PC-3 (cell line): ENCODE measurements around the gene ASTN2. TPM values are rescaled to one million over a fixed set of nuclear protein-coding genes. Genes with fewer than 3 reads are reported as not detected.

Experiments used
- ATAC-seq: fragments of 200-7000 bp; cut with Tn5 transposase; 2 replicates; pipeline ENCODE4 v1.9.1; 2020; ENCODE audit warnings: mild to moderate bottlenecking, moderate library complexity
- BruUV-seq: library from RNA; stranded (reverse); fragments of 400-500 nt; replicated peaks from 2 replicates; lab custom pipeline; 2021; lab: Mats Ljungman, UMichigan
- CTCF ChIA-PET: fragments of 300-600 bp; sonication (Branson Sonifier 250); formaldehyde crosslinking; loops from one replicate; lab custom pipeline; 2022; ENCODE audit warnings: antibody characterized with exemption; lab: Charles Lee
- POLR2A ChIA-PET: fragments of 300-600 bp; sonication (Branson Sonifier 250); formaldehyde crosslinking; loops from one replicate; lab custom pipeline; 2022; ENCODE audit warnings: antibody characterized with exemption; ENCODE audit not compliant: unreplicated experiment; lab: Charles Lee
- DNase-seq: peaks from one replicate; pipeline ENCODE4 v3.0.0-alpha.2; 2015
- H2AFZ ChIP-seq: fragments of 300-600 bp; sonication (generic); 2 replicates; pipeline ENCODE4 v1.6.0; 2016; ENCODE audit warnings: antibody characterized with exemption, low read length
- H3F3A ChIP-seq: fragments of 300-600 bp; sonication (generic); one replicate; pipeline ENCODE4 v1.6.0; 2017; ENCODE audit warnings: antibody characterized with exemption, low read length, control low read depth, mild to moderate bottlenecking; ENCODE audit not compliant: unreplicated experiment
- H3K27ac ChIP-seq: fragments of 300-600 bp; sonication (generic); 2 replicates; pipeline ENCODE4 v1.5.1; 2016; ENCODE audit warnings: mild to moderate bottlenecking, low read length
- H3K27me3 ChIP-seq: fragments of 300-600 bp; sonication (generic); 2 replicates; pipeline ENCODE4 v1.6.1; 2016; ENCODE audit warnings: low read length, mixed read lengths
- H3K36me3 ChIP-seq: fragments of 300-600 bp; sonication (generic); 2 replicates; pipeline ENCODE4 v1.6.1; 2016; ENCODE audit warnings: low read depth, mixed run types, low read length, mixed read lengths
- H3K4me1 ChIP-seq: fragments of 300-600 bp; sonication (generic); 2 replicates; pipeline ENCODE4 v1.5.1; 2016; ENCODE audit warnings: low read length; ENCODE audit not compliant: insufficient read depth
- H3K4me2 ChIP-seq: fragments of 300-600 bp; sonication (generic); 2 replicates; pipeline ENCODE4 v1.6.0; 2016; ENCODE audit warnings: low read length
- H3K4me3 ChIP-seq: fragments of 300-600 bp; sonication (generic); 2 replicates; pipeline ENCODE4 v1.5.1; 2016; ENCODE audit warnings: mild to moderate bottlenecking, low read length, mixed read lengths
- H3K79me2 ChIP-seq: fragments of 300-600 bp; sonication (generic); 2 replicates; pipeline ENCODE4 v1.6.1; 2017; ENCODE audit warnings: low read length, mixed read lengths
- H3K9ac ChIP-seq: fragments of 300-600 bp; sonication (generic); 2 replicates; pipeline ENCODE4 v1.6.0; 2016; ENCODE audit warnings: mild to moderate bottlenecking, low read length
- H3K9me2 ChIP-seq: fragments of 300-600 bp; sonication (generic); replicated peaks from 2 replicates; pipeline ENCODE4 v1.6.1; 2016; ENCODE audit warnings: mixed run types, low read length, mixed read lengths
- H3K9me3 ChIP-seq: fragments of 300-600 bp; sonication (generic); 2 replicates; pipeline ENCODE4 v1.6.1; 2016; ENCODE audit warnings: low read length, mixed read lengths
- H4K20me1 ChIP-seq: fragments of 300-600 bp; sonication (generic); 2 replicates; pipeline ENCODE4 v1.6.1; 2016; ENCODE audit warnings: low read length, mixed read lengths
- EZH2 ChIP-seq: fragments of 300-600 bp; sonication (generic); IDR thresholded peaks from one replicate; pipeline ENCODE4 v1.6.1; 2017; ENCODE audit warnings: antibody characterized with exemption, mild to moderate bottlenecking, low read length; ENCODE audit not compliant: unreplicated experiment
- EZH2phosphoT487 ChIP-seq: fragments of 300-600 bp; sonication (generic); IDR thresholded peaks from 2 replicates; pipeline ENCODE4 v1.6.1; 2018; ENCODE audit warnings: mild to moderate bottlenecking, antibody characterized with exemption, low read length, borderline replicate concordance
- intact Hi-C: fragments of 100-400 bp; cut with micrococcal nuclease; formaldehyde crosslinking; loops from 2 replicates; pipeline ENCODE4 v1.9.0; 2023
- total RNA-seq: library from RNA; depleted of rRNA; stranded (reverse); fragments of >200 nt; gene quantifications from 2 replicates; pipeline ENCODE4 v1.2.3, GENCODE V29; 2014
- TF ChIP-seq, protein P1 (sequence below): fragments of 300-600 bp; sonication (generic); conservative IDR thresholded peaks from 2 replicates; pipeline ENCODE4 v1.5.1; 2017; ENCODE audit warnings: antibody characterized with exemption, low read depth, mild to moderate bottlenecking, low read length

ASTN2 gene
- total RNA-seq, 1 experiment from 2014 or later, result 3.5 TPM

GRCh38 chr9:117104716-117105495 is 310.0 kb downstream of the ASTN2 start:
- ChIA-PET POLR2A (no interaction called here), CTCF (no interaction called here)
- Histone ChIP-seq H3K27ac (no peak overlapping the region), H3K9me2 (no peaks in the 10 kb centered on the region), H3K4me2 (no peak overlapping the region), H4K20me1 (no peaks in the 10 kb centered on the region), H3F3A (no peaks in the 10 kb centered on the region), H3K4me1 (no peaks in the 10 kb centered on the region), H3K9ac (no peak overlapping the region), H3K9me3 (no peaks in the 10 kb centered on the region), H3K4me3 (no peak overlapping the region), H2AFZ (no peak overlapping the region), H3K36me3 (no peaks in the 10 kb centered on the region), H3K79me2 (no peaks in the 10 kb centered on the region), H3K27me3 (no peaks in the 10 kb centered on the region)
- TF ChIP-seq, protein P1, sequence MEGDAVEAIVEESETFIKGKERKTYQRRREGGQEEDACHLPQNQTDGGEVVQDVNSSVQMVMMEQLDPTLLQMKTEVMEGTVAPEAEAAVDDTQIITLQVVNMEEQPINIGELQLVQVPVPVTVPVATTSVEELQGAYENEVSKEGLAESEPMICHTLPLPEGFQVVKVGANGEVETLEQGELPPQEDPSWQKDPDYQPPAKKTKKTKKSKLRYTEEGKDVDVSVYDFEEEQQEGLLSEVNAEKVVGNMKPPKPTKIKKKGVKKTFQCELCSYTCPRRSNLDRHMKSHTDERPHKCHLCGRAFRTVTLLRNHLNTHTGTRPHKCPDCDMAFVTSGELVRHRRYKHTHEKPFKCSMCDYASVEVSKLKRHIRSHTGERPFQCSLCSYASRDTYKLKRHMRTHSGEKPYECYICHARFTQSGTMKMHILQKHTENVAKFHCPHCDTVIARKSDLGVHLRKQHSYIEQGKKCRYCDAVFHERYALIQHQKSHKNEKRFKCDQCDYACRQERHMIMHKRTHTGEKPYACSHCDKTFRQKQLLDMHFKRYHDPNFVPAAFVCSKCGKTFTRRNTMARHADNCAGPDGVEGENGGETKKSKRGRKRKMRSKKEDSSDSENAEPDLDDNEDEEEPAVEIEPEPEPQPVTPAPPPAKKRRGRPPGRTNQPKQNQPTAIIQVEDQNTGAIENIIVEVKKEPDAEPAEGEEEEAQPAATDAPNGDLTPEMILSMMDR, result no peak
- TF ChIP-seq EZH2phosphoT487 (no peak), EZH2 (no peak)
- intact Hi-C loops, result no loop called here
- ATAC-seq, result no peak
- no peak for DNase-seq
- BruUV-seq, result no TSS peak

GRCh38 chr9:117104206-117104605 is 310.7 kb downstream of the ASTN2 start:
- no peaks in the 10 kb centered on the region for H3K79me2 ChIP-seq
- H4K20me1 ChIP-seq, result no peaks in the 10 kb centered on the region
- H2AFZ ChIP-seq, result no peak overlapping the region
- H3K9ac ChIP-seq, result no peak overlapping the region
- no peak overlapping the region for H3K4me2 ChIP-seq
- no peak for DNase-seq
- intact Hi-C loops, result no loop called here
- no peaks in the 10 kb centered on the region for H3K9me3 ChIP-seq
- BruUV-seq, result no TSS peak
- POLR2A ChIA-PET, result no interaction called here
- H3K27ac ChIP-seq, result no peak overlapping the region
- no peaks in the 10 kb centered on the region for H3K9me2 ChIP-seq
- H3K27me3 ChIP-seq, result no peaks in the 10 kb centered on the region
- no peak for TF ChIP-seq EZH2phosphoT487
- TF ChIP-seq EZH2, result no peak
- TF ChIP-seq, protein P1, result no peak
- no peak for ATAC-seq
- H3K4me3 ChIP-seq, result no peak overlapping the region
- no peaks in the 10 kb centered on the region for H3K4me1 ChIP-seq
- CTCF ChIA-PET, result no interaction called here
- H3F3A ChIP-seq, result no peaks in the 10 kb centered on the region
- no peaks in the 10 kb centered on the region for H3K36me3 ChIP-seq

GRCh38 chr9:117103438-117104110 is 311.3 kb downstream of the ASTN2 start:
- no peak overlapping the region for H3K9ac ChIP-seq
- no peak overlapping the region for H2AFZ ChIP-seq
- no peak for TF ChIP-seq EZH2phosphoT487
- TF ChIP-seq, protein P1, result no peak
- TF ChIP-seq EZH2, result no peak
- ATAC-seq, result no peak
- CTCF ChIA-PET, result no interaction called here
- H3K9me2 ChIP-seq, result no peaks in the 10 kb centered on the region
- no peak for DNase-seq
- H4K20me1 ChIP-seq, result no peaks in the 10 kb centered on the region
- H3K9me3 ChIP-seq, result no peaks in the 10 kb centered on the region
- POLR2A ChIA-PET, result no interaction called here
- no peaks in the 10 kb centered on the region for H3K27me3 ChIP-seq
- H3K4me3 ChIP-seq, result no peak overlapping the region
- BruUV-seq, result no TSS peak
- H3K36me3 ChIP-seq, result no peaks in the 10 kb centered on the region
- no peak overlapping the region for H3K27ac ChIP-seq
- no peaks in the 10 kb centered on the region for H3K79me2 ChIP-seq
- H3F3A ChIP-seq, result no peaks in the 10 kb centered on the region
- intact Hi-C loops, result no loop called here
- no peaks in the 10 kb centered on the region for H3K4me1 ChIP-seq
- no peak overlapping the region for H3K4me2 ChIP-seq
